Activated B cell treated with CpG ODN at 0.5 μM for 24 hours (primary cell): ENCODE data around the gene IRX1. TPM values are rescaled to one million over a fixed set of nuclear protein-coding genes. Genes with fewer than 3 reads are reported as not detected.

Experiments used
- ATAC-seq: fragments of 200-7000 bp; cut with Tn5 transposase; one replicate; pipeline ENCODE4 v1.10.0; 2021; ENCODE audit warnings: low read depth, mild to moderate bottlenecking, moderate library complexity
- CTCF ChIA-PET: fragments of 350-600 bp; sonication (Branson Sonifier 250); formaldehyde crosslinking; loops from one replicate; lab custom pipeline; 2021; ENCODE audit warnings: antibody characterized with exemption; lab: Charles Lee
- POLR2A ChIA-PET: fragments of 350-600 bp; sonication (Branson Sonifier 250); formaldehyde crosslinking; loops from one replicate; lab custom pipeline; 2021; ENCODE audit warnings: antibody characterized with exemption; lab: Charles Lee
- DNase-seq: peaks from one replicate; pipeline ENCODE4 v3.0.0; 2022
- H3K27ac Mint-ChIP-seq: one replicate; pipeline ENCODE4 v1.8.0; 2020; ENCODE audit warnings: mixed read lengths
- H3K27me3 Mint-ChIP-seq: one replicate; pipeline ENCODE4 v1.8.0; 2021; ENCODE audit warnings: mixed read lengths
- H3K36me3 Mint-ChIP-seq: one replicate; pipeline ENCODE4 v1.8.0; 2021; ENCODE audit warnings: low read depth, mixed read lengths
- H3K4me1 Mint-ChIP-seq: one replicate; pipeline ENCODE4 v1.8.0; 2021; ENCODE audit warnings: mixed read lengths
- H3K4me3 Mint-ChIP-seq: one replicate; pipeline ENCODE4 v1.8.0; 2020; ENCODE audit warnings: mild to moderate bottlenecking, mixed read lengths
- H3K9me3 Mint-ChIP-seq: one replicate; pipeline ENCODE4 v1.8.0; 2020; ENCODE audit warnings: mixed read lengths
- CTCF ChIP-seq: fragments of 200-600 bp; IDR thresholded peaks from one replicate; pipeline ENCODE4 v1.8.0; 2022; ENCODE audit warnings: antibody characterized with exemption, mild to moderate bottlenecking
- intact Hi-C: fragments of 100-400 bp; cut with micrococcal nuclease; formaldehyde crosslinking; loops from one replicate; pipeline ENCODE4 v1.15.1; 2024
- total RNA-seq: library from RNA; stranded (reverse); gene quantifications from 2 replicates; pipeline ENCODE4 v1.2.3, GENCODE V29; 2022

Gene IRX1
- total RNA-seq, 1 donor from 2014 or later = not detected

GRCh38 chr5:3612591-3613042 is 17.0 kb downstream of the IRX1 start:
- DNase-seq (no peak), ATAC-seq (no peak)
- no peak overlapping the region for H3K4me3 Mint-ChIP-seq
- POLR2A ChIA-PET = no interaction called here
- CTCF ChIA-PET = no interaction called here
- H3K36me3 Mint-ChIP-seq = no peaks in the 10 kb centered on the region
- peaks cover 6% of the 10 kb centered on the region for H3K27me3 Mint-ChIP-seq
- no peak for TF ChIP-seq CTCF
- intact Hi-C loops = no loop called here
- H3K9me3 Mint-ChIP-seq = no peaks in the 10 kb centered on the region
- H3K4me1 Mint-ChIP-seq = no peaks in the 10 kb centered on the region
- no peak overlapping the region for H3K27ac Mint-ChIP-seq

GRCh38 chr5:3613726-3614125 is 18.1 kb downstream of the IRX1 start:
- no peaks in the 10 kb centered on the region for H3K9me3 Mint-ChIP-seq
- H3K27me3 Mint-ChIP-seq = no peaks in the 10 kb centered on the region
- TF ChIP-seq CTCF = no peak
- H3K36me3 Mint-ChIP-seq = no peaks in the 10 kb centered on the region
- no peaks in the 10 kb centered on the region for H3K4me1 Mint-ChIP-seq
- H3K4me3 Mint-ChIP-seq = no peak overlapping the region
- CTCF ChIA-PET = no interaction called here
- intact Hi-C loops = no loop called here
- ATAC-seq = no peak
- H3K27ac Mint-ChIP-seq = no peak overlapping the region
- POLR2A ChIA-PET = no interaction called here
- DNase-seq = no peak

GRCh38 chr5:3615217-3615616 is 19.6 kb downstream of the IRX1 start:
- ChIA-PET CTCF (no interaction called here), POLR2A (no interaction called here)
- H3K4me1 Mint-ChIP-seq = no peaks in the 10 kb centered on the region
- no peaks in the 10 kb centered on the region for H3K36me3 Mint-ChIP-seq
- DNase-seq (no peak), ATAC-seq (no peak)
- no peaks in the 10 kb centered on the region for H3K27me3 Mint-ChIP-seq
- intact Hi-C loops = no loop called here
- H3K27ac Mint-ChIP-seq = no peak overlapping the region
- TF ChIP-seq CTCF = no peak
- H3K9me3 Mint-ChIP-seq = no peaks in the 10 kb centered on the region
- no peak overlapping the region for H3K4me3 Mint-ChIP-seq

- CTCF ChIA-PET = no interaction called here
- H3K4me1 Mint-ChIP-seq = no peaks in the 10 kb centered on the region
Observed at GRCh38 chr5:3615829-3616228, 20.2 kb downstream of the IRX1 start.

GRCh38 chr5:3619579-3619978 is 23.9 kb downstream of the IRX1 start:
- no peak for TF ChIP-seq CTCF
- Mint-ChIP-seq H3K27ac (no peak overlapping the region), H3K9me3 (no peaks in the 10 kb centered on the region), H3K4me3 (no peak overlapping the region), H3K36me3 (no peaks in the 10 kb centered on the region), H3K27me3 (no peaks in the 10 kb centered on the region), H3K4me1 (no peaks in the 10 kb centered on the region)
- DNase-seq = no peak
- ATAC-seq = no peak
- ChIA-PET POLR2A (no interaction called here), CTCF (no interaction called here)
- intact Hi-C loops = no loop called here

More at GRCh38 chr5:3615829-3616228, 20.2 kb downstream of the IRX1 start:
- DNase-seq (no peak), ATAC-seq (no peak)
- H3K9me3 Mint-ChIP-seq = no peaks in the 10 kb centered on the region
- H3K4me3 Mint-ChIP-seq = no peak overlapping the region
- no peaks in the 10 kb centered on the region for H3K27me3 Mint-ChIP-seq
- intact Hi-C loops = no loop called here
- POLR2A ChIA-PET = no interaction called here
- no peaks in the 10 kb centered on the region for H3K36me3 Mint-ChIP-seq
- TF ChIP-seq CTCF = no peak
- no peak overlapping the region for H3K27ac Mint-ChIP-seq
